CD4-positive, alpha-beta T cell treated with Interleukin-6 at 100 ng/mL for 8 hours (primary cell): ENCODE results near the gene RACK1.
"Not testable (repeated sequence)": the region's sequence is repeated elsewhere in the genome, so short reads cannot be mapped to it uniquely, and the experiment has no call there.

Experiments
- DNase-seq: peaks from one replicate; pipeline ENCODE4 v3.0.0-alpha.2; 2020; ENCODE audit warnings: mixed read lengths, low spot score

Gene RACK1

DNA sequence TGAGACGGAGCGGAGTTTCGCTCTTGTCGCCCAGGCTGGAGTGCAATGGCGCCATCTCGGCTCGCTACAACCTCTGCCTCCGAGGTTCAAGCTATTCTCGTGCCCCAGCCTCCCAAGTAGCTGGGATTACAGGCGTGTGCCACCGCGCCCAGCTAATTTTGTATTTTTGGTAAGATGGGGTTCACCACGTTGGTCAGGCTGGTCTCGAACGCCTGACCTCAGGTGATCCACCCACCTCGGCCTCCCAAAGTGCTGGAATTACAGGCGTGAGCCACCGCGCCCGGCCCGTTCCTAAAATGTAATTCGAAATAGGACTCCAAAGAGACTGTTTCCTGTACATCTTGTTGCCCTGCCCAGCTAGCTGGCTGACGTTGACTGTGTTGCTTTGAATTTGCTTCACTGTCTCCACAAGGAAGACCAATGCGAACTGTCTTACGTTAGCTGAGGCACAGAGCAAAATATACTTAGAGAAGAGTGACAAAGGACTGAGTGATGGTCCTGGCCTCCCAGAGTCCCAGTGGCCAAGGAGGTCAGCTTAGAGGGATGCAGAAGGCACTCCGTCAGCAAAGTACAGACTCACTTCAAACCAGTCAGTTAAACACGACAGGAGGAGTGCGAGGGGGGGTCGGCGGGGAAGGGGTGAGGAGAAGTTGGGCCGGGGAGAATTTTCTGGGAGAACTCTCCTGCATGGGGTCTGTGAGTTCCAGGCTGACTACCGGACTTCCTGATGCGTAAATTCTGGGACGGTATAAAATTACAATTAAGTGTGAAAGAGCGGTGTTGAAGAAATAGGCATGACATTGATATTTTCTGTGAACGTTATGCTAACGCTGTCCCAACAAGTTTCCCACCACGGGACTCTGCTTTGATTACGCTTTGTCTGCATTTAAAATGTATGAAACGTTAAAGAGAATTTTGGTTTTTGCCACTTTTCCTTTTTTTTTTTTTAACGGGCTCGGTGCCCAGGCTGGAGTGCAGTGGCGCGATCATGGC lies 27.4 kb downstream of the RACK1 start:
- DNase-seq: peak; percentile 54

DNA sequence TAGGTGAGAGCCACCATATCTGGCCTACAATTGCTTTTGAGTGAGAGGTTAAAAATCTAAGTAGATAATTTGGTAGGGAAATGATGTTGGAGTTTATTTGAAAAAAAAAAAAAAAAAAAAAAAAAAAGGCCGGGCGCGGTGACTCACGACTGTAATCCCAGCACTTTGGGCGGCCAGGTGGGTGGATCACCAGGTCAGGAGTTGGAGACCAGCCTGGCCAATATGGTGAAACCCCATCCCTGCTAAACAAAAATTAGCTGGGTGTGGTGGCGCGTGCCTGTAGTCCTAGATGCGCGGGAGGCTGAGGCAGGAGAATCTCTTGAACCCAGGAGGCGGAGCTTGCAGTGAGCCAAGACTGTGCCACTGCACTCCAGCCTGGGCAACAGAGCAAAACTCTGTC lies 29.5 kb downstream of the RACK1 start:
- DNase-seq: not testable (repeated sequence)

DNA sequence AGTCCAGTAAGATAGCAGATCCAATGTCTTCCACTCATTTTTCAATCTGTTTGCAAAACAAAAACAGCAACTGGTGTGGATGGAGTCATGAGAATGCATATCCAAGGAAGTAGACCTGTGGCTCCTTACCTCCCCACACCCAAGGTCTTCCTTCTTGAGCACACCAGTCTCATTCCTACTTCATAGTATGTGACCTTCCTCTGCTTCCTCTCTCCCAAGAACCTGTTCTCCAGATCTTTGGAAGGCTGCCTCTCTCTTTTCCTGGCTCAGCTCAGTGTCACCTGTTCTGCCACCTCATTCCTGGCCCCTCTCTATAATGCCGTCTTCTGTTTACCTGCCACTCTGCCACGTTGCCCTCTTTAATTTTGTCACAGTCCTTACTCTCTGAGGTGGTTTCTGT lies 30.8 kb downstream of the RACK1 start:
- no peak for DNase-seq

DNA sequence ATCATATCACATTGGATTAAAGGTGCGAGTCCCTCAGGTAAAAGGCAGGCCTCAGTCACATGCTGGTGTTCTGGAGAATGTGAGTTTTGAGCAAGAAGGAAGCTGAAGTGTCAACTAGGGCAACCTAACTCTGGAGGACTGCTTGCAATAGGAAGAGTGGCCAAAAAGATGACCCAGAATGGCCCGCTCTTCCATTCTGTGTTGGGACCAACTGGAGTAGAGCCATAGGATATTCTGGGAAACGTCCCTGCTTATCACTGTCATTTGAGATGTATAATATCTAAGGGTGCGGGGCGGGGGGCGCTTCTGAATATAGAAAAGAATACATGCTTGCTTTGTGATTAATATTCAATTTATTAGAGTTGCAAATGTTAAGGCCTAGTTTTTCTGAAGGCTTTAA lies 31.6 kb downstream of the RACK1 start:
- no peak for DNase-seq

DNA sequence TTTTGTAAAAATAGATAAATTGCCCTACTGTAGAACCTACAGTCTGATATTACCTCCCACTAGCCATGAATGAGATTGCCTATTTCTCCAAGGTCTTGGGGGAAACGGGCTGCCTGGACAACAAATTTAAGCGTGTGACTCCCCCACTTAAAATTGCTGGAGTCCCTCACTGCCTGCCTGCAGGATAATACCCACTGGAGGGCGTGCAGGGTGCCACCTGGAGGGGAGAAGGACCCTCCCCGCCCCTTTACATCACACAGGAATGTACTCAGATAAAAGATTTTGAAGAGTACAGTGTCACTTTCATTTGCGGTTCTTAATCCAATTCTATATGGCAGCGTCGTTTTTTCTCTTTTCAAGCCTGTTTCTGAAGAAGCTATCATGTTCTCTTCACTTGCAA lies 32.5 kb downstream of the RACK1 start:
- DNase-seq: no peak

DNA sequence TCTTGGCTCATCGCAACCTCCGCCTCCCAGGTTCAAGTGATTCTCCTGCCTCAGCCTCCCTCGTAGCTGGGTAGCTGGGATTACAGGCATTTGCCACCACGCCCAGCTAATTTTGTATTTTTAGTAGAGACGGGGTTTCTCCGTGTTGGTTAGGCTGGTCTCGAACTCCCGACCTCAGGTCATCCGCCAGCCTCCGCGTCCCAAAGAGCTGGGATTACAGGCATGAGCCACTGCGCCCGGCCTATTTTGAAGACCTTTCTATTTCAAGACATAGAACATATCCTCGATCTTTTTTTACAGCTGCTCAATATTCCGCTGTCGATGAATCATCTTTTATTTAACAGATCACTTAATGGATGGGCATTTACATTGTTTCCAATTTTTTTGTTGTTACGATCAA lies 33.0 kb downstream of the RACK1 start:
- not testable (repeated sequence) for DNase-seq

DNA sequence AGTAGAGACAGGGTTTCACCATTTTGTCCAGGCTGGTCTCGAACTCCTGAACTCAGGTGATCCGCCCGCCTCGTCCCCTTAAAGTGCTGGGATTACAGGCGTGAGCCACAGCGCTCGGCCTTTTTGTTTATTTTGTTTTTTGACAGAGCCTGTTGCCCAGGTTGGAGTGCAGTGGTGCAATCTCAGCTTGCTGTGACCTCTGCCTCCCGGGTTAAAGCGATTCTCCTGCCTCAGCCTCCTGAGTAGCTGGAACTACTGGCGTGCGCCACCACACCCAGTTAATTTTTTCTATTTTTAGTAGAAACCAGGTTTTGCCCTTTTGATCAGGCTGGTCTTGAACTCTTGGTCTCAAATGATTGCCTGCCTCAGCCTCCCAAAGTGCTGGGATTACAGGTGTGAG lies 33.6 kb downstream of the RACK1 start:
- DNase-seq: not testable (repeated sequence)

DNA sequence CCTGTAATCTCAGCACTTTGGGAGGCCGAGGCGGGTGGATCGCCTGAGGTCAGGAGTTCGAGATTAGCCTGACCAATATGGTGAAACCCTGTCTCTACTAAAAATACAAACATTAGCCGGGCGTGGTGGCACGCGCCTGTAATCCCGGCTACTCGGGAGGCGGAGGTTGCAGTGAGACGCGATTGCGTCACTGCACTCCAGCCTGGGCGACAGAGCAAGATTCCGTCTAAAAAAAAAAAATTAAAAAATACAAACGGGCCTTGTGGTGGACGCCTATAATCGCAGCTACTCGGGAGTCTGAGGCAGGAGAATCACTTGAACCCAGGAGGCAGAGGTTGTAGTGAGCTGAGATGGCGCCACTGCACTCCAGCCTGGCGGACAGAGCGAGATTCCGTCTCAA lies 34.7 kb downstream of the RACK1 start:
- not testable (repeated sequence) for DNase-seq

DNA sequence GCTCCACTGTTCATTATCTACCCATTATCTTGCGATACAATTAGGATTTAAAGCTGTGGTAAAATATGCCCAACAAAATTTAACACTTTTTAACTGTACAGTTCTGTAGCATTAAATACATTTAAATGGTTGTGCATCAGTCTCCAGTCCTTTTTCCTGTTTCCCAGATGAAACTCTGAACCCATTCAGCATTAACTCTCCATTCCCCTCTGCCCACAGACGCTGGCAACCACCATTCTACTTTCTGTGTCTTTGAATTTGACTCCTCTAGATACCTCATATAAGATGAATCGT lies 35.8 kb downstream of the RACK1 start:
- DNase-seq: no peak

DNA sequence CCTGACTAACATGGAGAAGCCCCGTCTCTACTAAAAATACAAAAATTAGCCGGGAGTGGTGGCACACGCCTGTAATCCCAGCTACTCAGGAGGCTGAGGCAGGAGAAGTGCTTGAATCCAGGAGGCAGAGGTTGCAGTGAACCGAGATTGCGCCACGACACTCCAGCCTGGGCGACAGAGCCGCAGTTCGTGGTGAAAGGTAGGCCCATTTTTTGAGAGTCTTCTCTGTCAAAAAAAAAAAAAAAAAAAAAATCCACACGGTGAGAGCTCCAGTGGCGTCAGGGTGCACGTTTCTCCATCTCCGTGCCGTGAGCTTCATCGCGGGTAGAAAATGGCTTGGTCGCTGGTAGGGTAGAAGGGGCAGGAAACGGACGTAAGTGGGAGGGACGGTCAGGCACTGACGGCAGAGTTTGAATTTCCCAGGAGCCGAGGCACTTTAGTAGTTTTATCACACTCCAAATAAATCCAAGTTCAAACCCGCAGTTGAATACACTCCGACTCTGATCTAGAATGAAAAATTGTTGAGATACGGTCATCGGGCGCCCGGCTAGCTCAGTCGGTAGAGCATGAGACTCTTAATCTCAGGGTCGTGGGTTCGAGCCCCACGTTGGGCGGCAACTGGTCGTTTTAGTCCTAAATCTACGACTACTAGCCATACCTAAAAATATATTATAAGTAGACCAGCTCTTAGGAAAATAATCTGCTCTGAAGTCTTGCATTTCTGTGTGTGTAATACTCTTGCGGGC lies 36.3 kb downstream of the RACK1 start:
- DNase-seq: peak; percentile 70

DNA sequence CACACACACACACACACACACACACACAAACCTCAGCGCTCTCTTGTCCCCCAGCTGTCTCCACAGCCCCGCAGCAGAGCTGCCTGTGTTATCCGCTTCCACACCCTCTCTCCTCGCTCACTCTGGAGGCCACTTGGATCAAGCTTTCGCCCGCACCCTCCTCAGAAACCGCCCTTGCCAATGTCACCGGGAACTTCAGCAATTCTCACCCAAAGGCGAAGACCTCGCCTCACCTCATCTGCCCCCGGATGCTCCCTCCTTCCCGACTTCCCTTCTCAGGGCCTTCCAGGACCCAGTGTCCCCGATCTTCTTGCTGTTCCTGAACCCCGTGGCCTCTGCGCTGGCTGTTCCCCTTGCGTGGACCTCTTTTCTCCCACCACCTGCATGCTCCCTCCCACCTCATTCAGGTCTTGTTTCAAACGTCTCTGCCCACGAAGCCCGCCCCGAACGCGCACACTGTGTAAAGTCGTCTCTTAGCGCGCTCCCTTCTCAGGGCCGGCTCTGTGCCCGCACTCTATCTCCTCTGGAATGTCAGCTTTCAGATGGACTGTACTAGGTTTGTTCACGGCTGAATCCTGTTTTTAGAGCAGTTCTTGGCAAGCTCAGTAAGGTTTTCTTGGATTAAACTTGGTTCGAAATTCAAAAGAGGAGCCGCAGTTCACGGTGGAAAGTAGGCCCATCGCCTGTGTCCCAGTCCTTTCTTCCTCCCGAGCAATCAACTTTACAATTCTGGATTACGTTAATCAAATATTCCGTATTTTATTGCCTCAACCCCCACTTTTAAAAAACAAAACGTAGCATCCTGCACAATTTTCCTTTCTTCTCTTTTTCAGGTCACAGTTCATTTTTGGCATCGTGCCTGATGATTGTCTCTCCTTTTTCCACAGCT lies 37.7 kb downstream of the RACK1 start:
- DNase-seq: no peak

DNA sequence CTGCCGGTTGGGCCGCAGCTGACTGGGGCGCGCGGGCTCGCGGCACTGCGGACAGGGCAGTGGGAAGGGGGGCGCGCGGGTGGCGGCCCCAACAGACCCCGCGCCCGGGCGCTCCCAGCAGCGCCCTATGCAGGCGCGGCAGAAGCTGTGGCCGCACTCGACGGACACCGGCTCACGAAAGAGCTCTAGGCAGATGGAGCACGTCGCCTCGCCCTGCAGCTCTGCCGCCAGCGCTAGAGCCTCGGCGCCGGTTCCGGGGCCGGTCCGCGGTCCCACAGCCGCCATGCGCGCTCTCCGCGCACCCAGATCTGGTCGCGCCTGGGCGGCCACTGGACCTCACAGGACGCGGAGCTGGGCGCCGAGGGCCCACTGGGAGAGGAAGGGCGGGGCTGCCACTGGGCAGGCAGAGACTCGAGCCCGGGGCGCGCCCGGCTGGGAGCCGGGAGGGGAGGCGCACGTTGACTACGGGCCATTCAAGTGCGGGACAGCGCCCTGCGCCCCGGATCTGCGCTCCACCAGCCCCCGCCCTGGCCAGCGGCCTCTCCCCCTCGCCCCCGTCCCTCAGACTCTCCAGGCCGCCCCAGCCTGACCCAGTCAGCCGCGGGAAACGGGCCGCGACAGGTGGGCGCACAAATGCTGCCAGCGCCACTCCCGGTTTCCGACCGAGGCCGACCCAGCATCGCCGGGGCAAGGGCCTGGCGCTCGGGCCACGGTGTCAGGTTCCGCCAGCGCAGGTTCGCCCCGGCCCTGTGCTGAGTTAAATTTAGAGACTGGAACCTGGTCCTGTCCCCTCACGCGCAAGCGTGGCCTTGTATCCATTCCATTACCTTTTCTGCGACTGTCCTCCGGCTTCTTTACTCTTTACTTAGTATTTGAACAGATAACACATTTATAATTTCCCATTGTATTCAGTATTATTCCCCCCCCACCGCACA lies 38.6 kb downstream of the RACK1 start, which contains the start of gene TRIM7:
Gene TRIM7 (minus strand): TSS at position 371 of the 935 bp plus-strand sequence. CDS start 86 bp downstream, at position 285.
- no peak for DNase-seq

DNA sequence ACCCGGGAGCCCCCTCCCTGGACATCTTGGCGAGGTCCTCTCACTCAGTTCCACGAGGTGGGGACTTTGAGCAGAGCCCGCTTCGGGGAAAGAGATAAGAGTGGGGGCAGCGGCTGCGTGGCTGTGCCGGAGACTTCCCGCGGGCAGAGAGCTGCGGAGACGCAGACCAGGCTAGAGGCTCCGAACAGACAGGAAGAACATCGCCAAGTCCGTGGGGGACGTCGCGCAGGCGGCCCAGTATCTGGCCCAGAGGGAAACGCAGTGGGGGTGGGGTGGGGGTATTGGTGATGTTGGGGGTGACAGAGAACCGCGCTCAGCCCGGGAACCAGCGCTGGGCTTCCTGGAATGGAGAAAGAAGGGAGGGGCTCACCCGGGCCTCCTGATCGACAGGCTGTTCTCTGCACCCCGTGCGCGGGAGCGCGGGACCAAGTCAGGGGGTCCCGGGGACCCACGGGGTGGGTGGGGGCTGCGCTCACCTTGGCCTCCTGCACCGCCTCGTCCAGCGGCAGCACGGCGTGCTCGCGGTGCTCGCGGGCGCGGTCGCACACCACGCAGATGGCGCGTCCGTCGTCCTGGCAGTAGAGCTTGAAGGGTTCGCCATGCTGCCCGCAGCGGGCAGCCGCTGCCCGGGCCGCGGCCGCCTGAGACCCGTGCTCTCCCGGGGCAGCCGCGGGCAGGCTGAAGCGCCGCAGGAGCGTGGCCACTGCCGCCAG lies 39.4 kb downstream of the RACK1 start:
- no peak for DNase-seq

DNA sequence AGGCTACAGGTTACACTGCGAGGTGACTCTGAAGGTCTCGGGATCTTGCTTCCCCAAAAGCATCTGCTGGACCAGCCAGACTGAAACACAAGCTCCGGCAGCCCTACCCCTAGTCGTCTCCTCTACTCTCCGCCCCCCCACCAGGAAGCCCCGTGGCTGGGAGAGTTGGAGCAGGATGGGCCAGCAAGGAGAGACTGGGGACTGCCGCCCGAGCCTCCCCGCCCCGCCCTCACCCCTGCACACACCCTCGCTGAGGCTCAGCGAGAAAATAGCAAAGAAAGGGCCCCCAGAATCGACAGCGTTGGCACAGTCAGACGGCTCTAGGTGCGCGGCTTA lies 40.0 kb downstream of the RACK1 start:
- no peak for DNase-seq

DNA sequence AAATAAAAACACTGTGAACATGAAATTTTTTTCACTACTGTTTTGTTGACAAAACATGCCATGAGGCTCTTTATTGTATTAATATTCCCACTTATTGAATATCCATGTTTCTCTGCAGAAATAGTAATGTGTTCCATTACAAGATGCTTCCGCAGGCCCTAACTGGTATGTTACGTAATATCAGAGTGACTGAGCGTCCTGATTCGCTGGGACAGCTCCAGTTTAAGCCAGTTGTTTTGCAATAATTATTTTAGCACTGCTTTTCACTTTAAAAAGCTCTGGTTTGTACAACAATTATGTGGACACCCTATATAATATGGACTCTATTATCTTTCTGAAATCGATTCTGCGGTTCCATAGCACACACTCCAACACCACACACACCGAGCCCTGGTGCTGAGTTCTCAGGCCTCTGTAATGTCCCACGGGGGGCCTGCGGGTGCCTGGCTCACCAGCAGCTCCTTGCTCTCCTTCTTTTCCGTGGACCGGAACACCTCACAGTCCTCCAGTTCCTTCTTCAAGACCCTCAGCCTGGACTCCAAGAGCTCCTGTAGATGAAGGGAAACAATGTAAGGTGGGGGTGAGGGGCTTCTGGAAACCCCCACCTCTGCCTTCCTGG lies 40.5 kb downstream of the RACK1 start:
- no peak for DNase-seq

DNA sequence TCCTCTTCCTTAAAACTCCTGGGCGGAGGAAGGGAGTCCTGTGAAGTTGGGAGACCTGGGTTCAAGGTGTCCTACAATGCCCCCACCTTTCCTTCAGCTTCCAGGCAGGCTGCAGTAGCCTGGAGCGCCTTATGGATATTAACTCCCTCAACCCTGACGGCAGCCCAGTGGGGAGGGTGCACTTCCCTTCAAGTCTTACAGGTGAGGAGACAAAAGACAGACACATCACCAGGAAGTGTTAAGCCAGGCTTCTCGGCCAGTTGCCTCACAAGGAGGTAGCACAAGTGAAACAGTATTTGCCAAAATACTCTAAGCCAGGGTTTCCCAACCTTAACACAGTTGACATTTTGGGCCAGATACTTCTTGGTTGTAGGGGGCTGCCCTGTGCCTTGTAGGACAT lies 42.9 kb downstream of the RACK1 start:
- no peak for DNase-seq

DNA sequence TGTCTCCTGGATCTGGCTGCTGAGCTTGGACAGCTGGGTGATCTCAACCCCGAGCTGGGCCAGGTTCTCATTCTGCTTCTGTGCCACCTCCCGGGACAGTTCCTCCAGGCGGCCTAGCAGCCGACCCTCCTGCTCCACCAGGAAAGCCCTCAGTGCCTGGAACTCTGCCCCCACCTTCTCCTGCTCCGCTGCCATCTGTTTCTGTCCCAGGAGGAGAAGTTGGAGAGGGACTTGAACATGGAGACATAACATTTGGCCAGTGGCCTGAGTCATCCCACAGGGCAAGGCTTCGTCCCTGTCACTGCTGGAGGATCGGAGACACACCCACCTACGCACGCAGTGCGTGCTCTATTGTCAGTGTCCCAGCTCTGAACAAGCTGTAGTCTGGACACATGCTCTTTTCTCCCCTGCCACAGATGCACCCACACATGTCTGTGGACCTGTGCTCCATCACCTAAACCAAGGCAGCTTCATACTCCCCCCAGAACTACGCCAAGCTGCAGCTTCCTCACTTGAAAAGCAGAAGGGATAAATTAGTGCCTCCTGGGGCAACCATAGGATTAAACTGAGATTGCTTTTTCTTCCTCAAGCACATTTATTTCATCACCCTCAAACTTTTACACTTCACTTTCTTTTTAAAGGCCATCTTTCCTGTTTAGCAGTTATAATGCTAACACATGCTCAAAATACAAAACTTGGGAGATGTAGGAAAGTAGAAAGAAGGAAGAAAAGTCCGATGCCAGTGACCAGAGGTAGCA lies 43.6 kb downstream of the RACK1 start:
- DNase-seq: no peak

DNA sequence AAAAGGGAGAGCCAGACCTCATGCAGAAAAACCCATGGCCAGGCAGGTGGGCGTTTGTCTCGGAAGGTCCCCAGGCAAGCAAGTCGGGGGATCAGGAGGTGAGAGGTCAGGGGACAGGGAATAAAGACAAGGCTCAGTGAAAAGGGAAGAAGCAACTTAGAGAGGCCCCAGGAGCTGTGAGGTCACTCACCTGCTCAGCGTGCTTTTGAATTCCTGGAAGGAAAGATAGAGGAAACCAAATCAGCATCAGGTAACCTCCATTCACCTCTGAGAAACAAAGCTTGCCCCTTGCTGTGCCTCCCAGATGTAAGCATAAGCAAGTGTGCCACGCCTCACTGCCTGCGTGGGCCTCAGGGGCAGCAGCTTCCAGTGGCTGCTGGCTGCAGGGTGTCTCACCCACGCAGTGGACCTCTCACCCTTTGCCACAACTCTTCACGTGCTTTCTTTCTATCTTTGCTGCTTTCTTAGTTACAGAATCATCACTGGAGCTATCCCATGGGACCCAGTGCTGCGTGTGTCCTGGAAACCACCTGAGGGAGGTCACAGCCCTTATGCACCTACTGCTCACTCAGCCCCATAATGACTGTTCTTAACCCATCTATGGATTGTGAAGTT lies 44.7 kb downstream of the RACK1 start:
- DNase-seq: no peak
